Heart right ventricle (tissue), 16 donors: Measurements from ENCODE around the gene ARHGEF37. TPM values are rescaled to one million over a fixed set of nuclear protein-coding genes. Genes with fewer than 3 reads are reported as not detected.

ENCODE experiments used
- ATAC-seq, 8 donors: fragments of 200-7000 bp; cut with Tn5 transposase; one replicate each; pipeline ENCODE4 v1.9.1; 2020; ENCODE audit warnings: mild to moderate bottlenecking in 8 of 8, moderate library complexity in 8 of 8, moderate number of reproducible peaks in 1 of 8
- DNase-seq, 2 donors: peaks; one replicate each; pipeline ENCODE4 v3.0.0-alpha.2; 2020
- H3K27ac ChIP-seq, 10 donors: fragments of 200-600 bp; sonication (generic) in 2 of 10; one replicate each; pipeline versions ENCODE4 v1.5.0 to v1.8.0; 2020 to 2022; ENCODE audit warnings: mild to moderate bottlenecking in 3 of 10
- H3K27me3 ChIP-seq, 7 donors: fragments of 200-600 bp; one replicate each; pipeline ENCODE4 v1.8.0; 2021 to 2022; ENCODE audit warnings: mild to moderate bottlenecking in 2 of 7
- H3K36me3 ChIP-seq, 9 donors: fragments of 200-600 bp; sonication (generic) in 1 of 9; one replicate each; pipeline versions ENCODE4 v1.5.0 to v1.8.0; 2020 to 2022; ENCODE audit warnings: mild to moderate bottlenecking in 2 of 9
- H3K4me1 ChIP-seq, 9 donors: fragments of 200-600 bp; sonication (generic) in 1 of 9; one replicate each; pipeline versions ENCODE4 v1.5.0 to v1.8.0; 2020 to 2022; ENCODE audit warnings: mild to moderate bottlenecking in 4 of 9
- H3K4me3 ChIP-seq, 10 donors: fragments of 200-600 bp; sonication (generic) in 2 of 10; one replicate each; pipeline versions ENCODE4 v1.5.0 to v1.8.0; 2020 to 2022; ENCODE audit warnings: mild to moderate bottlenecking in 7 of 10, moderate library complexity in 2 of 10
- H3K9me3 ChIP-seq, 11 donors: fragments of 200-600 bp in 10 of 11; sonication (generic) in 2 of 11; one replicate each; pipeline versions ENCODE4 v1.5.0 to v1.8.0; 2013 to 2022; ENCODE audit warnings: mild to moderate bottlenecking in 2 of 11, control low read depth in 1 of 11, moderate library complexity in 1 of 11
- CTCF ChIP-seq, 9 donors: fragments of 200-600 bp; sonication (generic) in 2 of 9; IDR thresholded peaks; one replicate each; pipeline versions ENCODE4 v1.5.0 to v1.8.0; 2021 to 2022; ENCODE audit warnings: antibody characterized with exemption in 9 of 9, mild to moderate bottlenecking in 5 of 9, moderate library complexity in 1 of 9
- WGBS, 2 donors: extraction: QIAGEN DNeasy Blood & Tissue Kit; methylation state at CpG; one replicate each; pipeline ENCODE4 v1.1.7; 2013; ENCODE audit warnings: inconsistent platforms in 1 of 2; 5-methylcytosine and 5-hydroxymethylcytosine counted together
- intact Hi-C, 10 donors: fragments of 100-400 bp; cut with DNase I; formaldehyde crosslinking; loops; one replicate each; pipeline versions ENCODE4 v1.11.1 to v1.14.2; 2022
- polyA plus RNA-seq, 2 donors: library from polyadenylated mRNA; stranded (reverse); fragments of 200-250 nt; gene quantifications; one replicate each; pipeline ENCODE4 v1.2.3, GENCODE V29; 2013
- total RNA-seq, 10 donors: library from RNA; stranded (reverse); fragmentation: NEBNext Ultra II Directional in 3 of 10; extraction: Animal tissue kit (Norgen Biotek cat#: 25700) in 3 of 10; gene quantifications; one replicate each; pipeline versions ENCODE4 v1.2.1 to v1.2.4, GENCODE V29; 2021 to 2023
- donor health status: Arrhythmogenic right ventricular cardiomyopathy.
- donor health status: ischemic (EF 13 %, LVEDD 7.1; RV severe dilation, severe dysfunction).
- donor health status: healthy with polysubstance abuse.
- donor health status: DM: no; HTN: yes; CAD: no.
- donor health status: DM: no; HTN: no; CAD: no.
- donor health status: ischemic (EF 25% LVEDD 6.9; RV normal size, moderate dysfunction).
- donor health status: ischemic (EF 25% LVEDD 5.7; RV mildly dilated, moderate dysfunction).
- donor health status: healthy.
- donor health status: DM: yes; HTN: yes; CAD: no.
- donor health status: Ischemic cardiomyopathy.
- donor health status: ischemic (EF 35%, LVEDD 5.7; RV mildly dilated, moderate dysfunction).
- donor health status: nonischemic (EF 11% LVEDD 7.7; RV severe dilation, severe dysfunction).
- donor health status: DM: yes; HTN: yes; CAD: no.
- donor health status: PGD.
- donor health status: ischemic (EF 29% LVEDD 5.4; RV normal size, mild dysfunction).
- donor health status: nonischemic (EF 23%, LVEDD 6.1; RV moderate dilation, normal function).

Gene ARHGEF37
- total and polyA plus RNA-seq, 12 donors, result 4.5 to 31.8 (median 17.1) TPM

DNA sequence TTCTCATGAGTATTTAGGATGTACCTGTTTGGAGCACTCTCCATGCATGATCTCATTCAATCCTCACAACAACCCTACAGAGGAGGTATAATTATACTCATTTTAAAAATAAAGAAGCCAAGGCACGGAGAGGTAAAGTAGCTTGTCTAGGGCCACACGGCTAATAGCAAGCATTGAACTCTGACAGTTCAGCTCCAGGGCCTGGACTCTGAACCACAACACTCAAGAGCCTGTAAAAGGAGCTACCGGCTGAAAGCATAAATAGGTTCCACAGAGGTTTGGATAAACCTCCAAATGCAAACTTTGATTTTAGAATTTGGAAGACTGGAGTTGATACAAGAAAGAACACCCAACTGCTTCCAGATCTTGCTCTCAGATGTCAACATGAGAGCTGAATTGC is 41.2 kb downstream of the ARHGEF37 start:
- TF ChIP-seq CTCF (IDR thresholded peaks at IDR 0.05), result no peak
- Histone ChIP-seq H3K27me3 (no peaks in the 10 kb centered on the region), H3K9me3 (no peaks in the 10 kb centered on the region), H3K27ac (no peak overlapping the region), H3K4me3 (no peak overlapping the region), H3K36me3 (peaks cover 0 to 99% (median 41%) of the 10 kb centered on the region in 9 donors), H3K4me1 (peaks cover 0 to 16% (median 11%) of the 10 kb centered on the region in 9 donors)
- ATAC-seq (no peak), DNase-seq (no peak)
- WGBS, 2 donors, result 94 to 95% methylated on average over 3 of the region's 3 CpGs
- intact Hi-C loops, result no loop called here

- DNase-seq (no peak), ATAC-seq (no peak)
- TF ChIP-seq CTCF (IDR thresholded peaks at IDR 0.05), result no peak
- H3K4me1 ChIP-seq, result peaks cover 0 to 10% (median 6%) of the 10 kb centered on the region in 9 donors
- H3K27me3 ChIP-seq, result no peaks in the 10 kb centered on the region
- intact Hi-C loops, result no loop called here
- peaks cover 0 to 99% (median 41%) of the 10 kb centered on the region in 9 donors for H3K36me3 ChIP-seq
- WGBS, 2 donors, result 72 to 77% methylated on average over 3 of the region's 3 CpGs
- H3K27ac ChIP-seq, result no peak overlapping the region
- no peak overlapping the region for H3K4me3 ChIP-seq
- no peaks in the 10 kb centered on the region for H3K9me3 ChIP-seq
Measured at GRCh38 chr5:149623473-149623872, 42.2 kb downstream of the ARHGEF37 start.

DNA sequence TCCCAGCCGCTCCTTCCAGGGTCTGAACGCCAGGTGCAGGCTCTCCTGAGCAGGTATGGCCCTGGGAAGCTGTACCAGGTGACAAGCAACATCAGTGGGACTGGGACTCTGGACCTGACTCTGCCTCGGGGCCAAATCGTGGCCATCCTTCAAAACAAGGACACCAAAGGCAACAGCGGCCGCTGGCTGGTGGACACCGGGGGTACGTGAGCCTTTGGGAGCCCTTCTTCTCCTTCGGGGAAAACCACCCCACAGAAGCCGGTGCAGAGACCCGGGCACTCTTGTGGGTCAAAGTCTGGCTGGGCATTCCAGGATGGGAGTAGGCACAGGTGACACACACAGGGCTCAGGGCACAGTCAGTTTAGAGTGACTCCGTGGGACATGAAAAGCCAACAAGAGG is 45.8 kb downstream of the ARHGEF37 start:
- H3K27ac ChIP-seq, result no peak overlapping the region
- no peak for DNase-seq
- WGBS, 2 donors, result 90 to 91% methylated on average over 12 of the region's 12 CpGs
- peaks cover 0 to 98% (median 32%) of the 10 kb centered on the region in 9 donors for H3K36me3 ChIP-seq
- no peak for TF ChIP-seq CTCF (IDR thresholded peaks at IDR 0.05)
- peaks cover 0 to 8% (median 4%) of the 10 kb centered on the region in 9 donors for H3K4me1 ChIP-seq
- no peak overlapping the region for H3K4me3 ChIP-seq
- intact Hi-C loops, result no loop called here
- H3K9me3 ChIP-seq, result no peaks in the 10 kb centered on the region
- H3K27me3 ChIP-seq, result no peaks in the 10 kb centered on the region
- no peak for ATAC-seq

GRCh38 chr5:149628221-149628620 is 46.9 kb downstream of the ARHGEF37 start:
- Histone ChIP-seq H3K27me3 (no peaks in the 10 kb centered on the region), H3K36me3 (peaks cover 0 to 95% (median 20%) of the 10 kb centered on the region in 9 donors), H3K9me3 (no peaks in the 10 kb centered on the region), H3K27ac (no peak overlapping the region), H3K4me1 (peaks cover 4 to 20% (median 9%) of the 10 kb centered on the region in 9 donors), H3K4me3 (no peak overlapping the region)
- ATAC-seq (peak in 2 of 8 donors; percentile 10 to 13), DNase-seq (no peak)
- intact Hi-C loops, result no loop called here
- WGBS, 2 donors, result 62 to 73% methylated on average over 6 of the region's 6 CpGs
- no peak for TF ChIP-seq CTCF (IDR thresholded peaks at IDR 0.05)
